ENCODE data around the gene ADM5. TPM values are rescaled to one million over a fixed set of nuclear protein-coding genes. Genes with fewer than 3 reads are reported as not detected.

Gene ADM5
- total RNA-seq, 1 experiment from 2014 or later: 1.4 TPM

DNA sequence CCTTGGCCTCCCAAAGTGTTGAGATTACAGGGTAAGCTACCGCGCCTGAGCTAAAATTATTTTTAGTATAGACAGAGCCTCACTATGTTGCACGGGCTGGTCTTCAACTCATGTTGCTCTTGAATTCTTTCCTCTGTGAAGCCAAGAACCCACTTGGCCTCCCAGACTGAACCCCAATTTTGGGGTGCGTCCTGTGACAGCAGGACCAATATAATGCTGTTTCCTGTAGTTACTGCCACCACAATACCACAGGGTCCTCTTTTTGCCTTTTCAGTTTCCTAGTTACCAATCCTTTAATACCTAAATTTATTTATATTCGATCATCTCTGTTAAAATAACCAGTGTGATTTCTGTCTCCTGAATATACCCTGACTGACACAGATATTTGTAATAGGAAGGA lies 40.8 kb downstream of the ADM5 start:
- H3K4me3 ChIP-seq (ENCODE audit: insufficient read depth, low read depth, low read length): no peak overlapping the region

DNA sequence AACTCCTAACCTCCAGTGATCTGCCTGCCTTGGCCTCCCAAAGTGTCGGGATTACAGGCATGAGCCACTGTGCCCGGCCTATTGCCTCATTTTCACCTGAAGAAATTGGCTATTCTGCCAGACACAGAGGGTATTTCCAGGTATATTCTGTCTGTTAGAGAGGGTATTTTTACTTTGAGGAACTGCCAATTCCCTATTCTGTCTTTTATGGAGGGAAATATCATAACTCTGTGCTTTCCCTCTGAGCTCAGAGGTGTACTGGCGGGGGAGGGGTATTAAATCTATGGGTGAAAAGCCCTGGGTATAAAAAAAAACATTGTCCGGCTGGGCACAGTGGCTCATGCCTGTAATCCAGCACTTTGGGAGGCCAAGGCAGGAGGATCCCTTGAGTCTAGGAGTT lies 48.9 kb downstream of the ADM5 start:
- H3K36me3 ChIP-seq (replicated peaks; ENCODE audit: control insufficient read depth, insufficient read depth, low read length): no peaks in the 10 kb centered on the region
- DNase-seq: no peak
- no peaks in the 10 kb centered on the region for H3K27me3 ChIP-seq (ENCODE audit: control insufficient read depth, insufficient read depth, low read length)
- H3K4me3 ChIP-seq (ENCODE audit: insufficient read depth, low read depth, low read length): no peak overlapping the region

More for the DNA sequence above, 40.8 kb downstream of the ADM5 start:
- DNase-seq: no peak
- no peaks in the 10 kb centered on the region for H3K27me3 ChIP-seq (ENCODE audit: control insufficient read depth, insufficient read depth, low read length)
- no peaks in the 10 kb centered on the region for H3K36me3 ChIP-seq (replicated peaks; ENCODE audit: control insufficient read depth, insufficient read depth, low read length)

DNA sequence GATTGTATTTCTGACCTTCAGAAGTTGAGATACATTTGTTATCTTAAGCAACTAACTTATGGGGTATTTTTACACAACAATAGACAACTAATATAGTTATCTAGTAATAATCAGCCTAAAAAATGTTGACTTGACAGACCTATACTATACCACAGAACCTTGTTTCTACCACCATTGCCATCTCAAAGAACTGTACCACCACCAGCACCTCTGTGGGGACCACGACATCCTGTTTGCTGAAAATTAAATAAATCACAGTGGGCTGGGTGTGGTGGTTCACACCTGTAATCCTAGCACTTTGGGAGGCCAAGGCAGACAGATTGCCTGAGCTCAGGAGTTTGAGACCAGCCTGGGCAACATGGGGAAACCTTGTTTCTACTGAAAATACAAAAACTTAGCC lies 49.7 kb downstream of the ADM5 start:
- H3K27me3 ChIP-seq (ENCODE audit: control insufficient read depth, insufficient read depth, low read length): no peaks in the 10 kb centered on the region
- no peak for DNase-seq
- no peak overlapping the region for H3K4me3 ChIP-seq (ENCODE audit: insufficient read depth, low read depth, low read length)
- H3K36me3 ChIP-seq (replicated peaks; ENCODE audit: control insufficient read depth, insufficient read depth, low read length): no peaks in the 10 kb centered on the region

GRCh38 chr19:49739933-49740332 lies 50.5 kb downstream of the ADM5 start:
- Histone ChIP-seq H3K27me3 (ENCODE audit: control insufficient read depth, insufficient read depth, low read length) (no peaks in the 10 kb centered on the region), H3K36me3 (replicated peaks; ENCODE audit: control insufficient read depth, insufficient read depth, low read length) (no peaks in the 10 kb centered on the region), H3K4me3 (ENCODE audit: insufficient read depth, low read depth, low read length) (no peak overlapping the region)
- DNase-seq: no peak

Other genes starting within 250 kb of the ADM5 start
- gene SLC17A7, start 248.1 kb upstream of the ADM5 start, total RNA-seq (2014; rRNA removed; shearing (Covaris generic)): 0.14 and 0.26 TPM in 2 replicates
- gene PIH1D1, start 237.8 kb upstream of the ADM5 start, total RNA-seq (2014; rRNA removed; shearing (Covaris generic)): 172 and 194 TPM in 2 replicates
- 55.5 and 62.2 TPM in 2 replicates for gene ALDH16A1, start 236.4 kb upstream of the ADM5 start, total RNA-seq (2014; rRNA removed; shearing (Covaris generic))
- gene FLT3LG, start 215.4 kb upstream of the ADM5 start, total RNA-seq (2014; rRNA removed; shearing (Covaris generic)): 0.55 and 1.6 TPM in 2 replicates
- 4,136 and 6,335 TPM in 2 replicates for gene RPL13A, start 202.0 kb upstream of the ADM5 start, total RNA-seq (2014; rRNA removed; shearing (Covaris generic))
- 2,449 and 2,647 TPM in 2 replicates for gene RPS11, start 193.2 kb upstream of the ADM5 start, total RNA-seq (2014; rRNA removed; shearing (Covaris generic))
- gene FCGRT, start 176.9 kb upstream of the ADM5 start, total RNA-seq (2014; rRNA removed; shearing (Covaris generic)): 28.5 and 36.9 TPM in 2 replicates
- 28.2 and 29.2 TPM in 2 replicates for gene RCN3, start 161.6 kb upstream of the ADM5 start, total RNA-seq (2014; rRNA removed; shearing (Covaris generic))
- 102 and 142 TPM in 2 replicates for gene NOSIP, start 109.0 kb upstream of the ADM5 start, total RNA-seq (2014; rRNA removed; shearing (Covaris generic))
- gene PRRG2, start 108.3 kb upstream of the ADM5 start, total RNA-seq (2014; rRNA removed; shearing (Covaris generic)): 0.55 and 1.2 TPM in 2 replicates
- 8.2 and 10.8 TPM in 2 replicates for gene PRR12, start 98.4 kb upstream of the ADM5 start, total RNA-seq (2014; rRNA removed; shearing (Covaris generic))
- gene RRAS, start 49.5 kb upstream of the ADM5 start, total RNA-seq (2014; rRNA removed; shearing (Covaris generic)): 13.3 and 20.1 TPM in 2 replicates
- 32.9 and 37.0 TPM in 2 replicates for gene SCAF1, start 47.4 kb upstream of the ADM5 start, total RNA-seq (2014; rRNA removed; shearing (Covaris generic))
- gene IRF3, start 23.7 kb upstream of the ADM5 start, total RNA-seq (2014; rRNA removed; shearing (Covaris generic)): 107 and 108 TPM in 2 replicates
- gene BCL2L12, start 23.7 kb upstream of the ADM5 start, total RNA-seq (2014; rRNA removed; shearing (Covaris generic)): 34.3 and 42.5 TPM in 2 replicates
- gene PRMT1, start 12.3 kb upstream of the ADM5 start, total RNA-seq (2014; rRNA removed; shearing (Covaris generic)): 690 and 848 TPM in 2 replicates
- 25.8 and 28.9 TPM in 2 replicates for gene CPT1C, start 1.5 kb downstream of the ADM5 start, total RNA-seq (2014; rRNA removed; shearing (Covaris generic))
- 0.24 and 0.52 TPM in 2 replicates for gene TSKS, start 73.7 kb downstream of the ADM5 start, total RNA-seq (2014; rRNA removed; shearing (Covaris generic))
- gene AP2A1, start 77.4 kb downstream of the ADM5 start, total RNA-seq (2014; rRNA removed; shearing (Covaris generic)): 208 and 249 TPM in 2 replicates
- 48.5 and 49.5 TPM in 2 replicates for gene FUZ, start 123.7 kb downstream of the ADM5 start, total RNA-seq (2014; rRNA removed; shearing (Covaris generic))
- gene MED25, start 128.7 kb downstream of the ADM5 start, total RNA-seq (2014; rRNA removed; shearing (Covaris generic)): 49.3 and 53.5 TPM in 2 replicates
- gene PTOV1, start 161.6 kb downstream of the ADM5 start, total RNA-seq (2014; rRNA removed; shearing (Covaris generic)): 205 and 219 TPM in 2 replicates
- gene PNKP, start 178.0 kb downstream of the ADM5 start, total RNA-seq (2014; rRNA removed; shearing (Covaris generic)): 76.2 and 94.7 TPM in 2 replicates
- 7.2 and 12.9 TPM in 2 replicates for gene AKT1S1, start 187.8 kb downstream of the ADM5 start, total RNA-seq (2014; rRNA removed; shearing (Covaris generic))
- 10.2 and 12.6 TPM in 2 replicates for gene TBC1D17, start 188.1 kb downstream of the ADM5 start, total RNA-seq (2014; rRNA removed; shearing (Covaris generic))
- gene IL4I1, start 207.3 kb downstream of the ADM5 start, total RNA-seq (2014; rRNA removed; shearing (Covaris generic)): 0.59 and 0.73 TPM in 2 replicates
- 10.7 and 15.0 TPM in 2 replicates for gene ATF5, start 239.6 kb downstream of the ADM5 start, total RNA-seq (2014; rRNA removed; shearing (Covaris generic))
- gene NUP62, start 239.9 kb downstream of the ADM5 start, total RNA-seq (2014; rRNA removed; shearing (Covaris generic)): 104 and 109 TPM in 2 replicates